Measurements from ENCODE around the gene ITGB4. TPM values are rescaled to one million over a fixed set of nuclear protein-coding genes. Genes with fewer than 3 reads are reported as not detected.

ITGB4 gene
- 1.1 and 10.0 TPM in 2 replicates for total RNA-seq

DNA sequence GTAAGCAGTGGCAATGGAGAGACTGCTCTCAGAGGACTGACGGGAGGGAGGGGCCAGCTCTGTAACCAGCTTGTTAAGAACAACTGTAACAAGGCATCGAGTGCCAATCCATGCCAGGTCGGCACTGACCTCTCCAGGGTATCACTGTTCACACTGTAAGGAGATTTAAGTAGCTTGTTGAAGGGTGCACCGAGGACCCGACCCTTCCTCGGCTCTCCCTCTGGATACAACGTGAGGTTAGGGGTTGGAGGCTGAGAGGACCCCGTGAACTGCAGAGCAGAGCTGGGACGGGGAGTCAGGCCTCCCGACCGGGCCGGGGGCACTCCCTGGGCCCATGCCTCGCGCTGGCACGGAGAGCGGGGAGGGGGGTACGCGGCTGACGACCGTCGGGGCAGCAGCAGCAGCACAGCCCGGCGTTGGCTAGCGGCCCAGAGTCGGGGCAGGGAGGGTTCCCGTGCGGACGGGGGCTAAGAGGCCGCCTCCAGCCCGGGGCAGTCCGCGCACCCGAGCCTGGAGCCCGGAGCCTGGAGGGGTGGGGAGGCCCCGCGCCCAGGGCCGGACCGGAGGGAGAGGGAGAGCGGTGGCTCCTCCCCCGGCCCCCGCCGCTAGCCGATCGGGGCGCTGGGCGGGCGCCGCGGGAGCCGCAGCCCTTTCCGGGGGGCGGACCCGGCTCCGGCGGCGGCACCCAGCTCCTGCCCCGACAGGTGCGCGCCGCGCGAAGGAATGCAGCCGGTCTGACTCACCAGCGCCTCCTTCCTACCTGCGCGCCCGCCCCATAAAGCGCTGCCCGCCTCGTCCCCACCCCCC, at the start of gene ITGB4:
Gene ITGB4 (plus strand): TSS at position 804 of the 807 bp plus-strand sequence. CDS start 3,245 bp downstream, outside the sequence.

DNA sequence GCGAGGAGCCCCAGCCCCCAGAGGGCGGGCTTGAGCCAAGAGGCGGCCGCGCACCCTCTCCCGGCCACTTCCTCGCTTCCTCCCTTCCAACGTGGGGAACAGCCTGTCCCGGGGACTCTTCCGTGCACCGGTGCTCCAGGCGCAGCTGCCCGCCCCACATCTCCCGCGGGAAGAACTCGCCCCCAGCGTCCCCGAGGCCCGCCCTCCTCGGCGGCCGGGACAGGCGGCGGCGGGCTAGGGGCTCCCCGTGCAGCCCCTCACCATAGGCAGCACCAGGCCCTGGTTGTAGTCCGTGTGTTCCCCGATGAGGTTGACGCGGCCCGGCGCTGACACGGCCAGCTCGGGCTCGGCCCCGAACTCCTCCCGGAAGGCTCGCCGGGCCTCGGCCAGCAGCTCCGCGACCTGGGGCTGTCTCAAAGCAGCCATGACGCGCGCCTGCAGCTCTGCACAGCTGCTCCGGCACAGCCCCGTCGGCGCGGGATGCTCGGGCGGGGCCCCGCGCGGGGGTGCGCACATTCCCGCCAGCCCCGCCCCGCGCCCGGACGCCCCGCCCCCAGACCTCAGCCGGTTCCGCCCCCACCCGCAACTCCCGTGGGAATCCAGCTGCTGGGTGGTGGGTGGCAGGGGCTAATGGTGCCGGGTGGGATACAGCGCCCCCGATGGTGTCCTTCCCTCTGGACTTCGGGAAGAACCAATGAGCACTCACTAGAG, 43.6 kb downstream of the ITGB4 start, which contains the start of gene GALK1:
Gene GALK1 (minus strand): TSS at position 482 of the 711 bp plus-strand sequence. CDS start 56 bp downstream, at position 426.

GRCh38 chr17:75784473-75785015, 63.3 kb downstream of the ITGB4 start, which contains the start of gene UNK:
UNK (plus strand) TSS chr17:75784806; CDS start chr17:75784881, 75 bp downstream.

Other genes with a start within 250 kb of the ITGB4 start
- 7.9 and 8.3 TPM in 2 replicates for gene CASKIN2, start 205.9 kb upstream of the ITGB4 start, total RNA-seq
- gene TSEN54, start 204.9 kb upstream of the ITGB4 start, total RNA-seq: 11.2 and 13.6 TPM in 2 replicates
- gene LLGL2, start 195.8 kb upstream of the ITGB4 start, total RNA-seq: 1.5 and 2.8 TPM in 2 replicates
- gene MYO15B, start 133.7 kb upstream of the ITGB4 start, total RNA-seq: 1.5 and 7.2 TPM in 2 replicates
- not detected in 2 replicates for gene SMIM5, start 88.0 kb upstream of the ITGB4 start, total RNA-seq
- gene RECQL5, start 54.3 kb upstream of the ITGB4 start, total RNA-seq: 12.5 and 20.2 TPM in 2 replicates
- 68.8 and 81.1 TPM in 2 replicates for gene SAP30BP, start 54.1 kb upstream of the ITGB4 start, total RNA-seq
- gene GALK1, start 43.7 kb downstream of the ITGB4 start, total RNA-seq: 83.8 and 87.3 TPM in 2 replicates
- 9.3 and 14.5 TPM in 2 replicates for gene UNK, start 63.3 kb downstream of the ITGB4 start, total RNA-seq
- gene UNC13D, start 122.9 kb downstream of the ITGB4 start, total RNA-seq: 3.4 TPM in 2 replicates
- 15.9 and 17.6 TPM in 2 replicates for gene WBP2, start 133.9 kb downstream of the ITGB4 start, total RNA-seq
- gene TRIM47, start 157.1 kb downstream of the ITGB4 start, total RNA-seq: 33.8 and 34.9 TPM in 2 replicates
- gene TRIM65, start 175.5 kb downstream of the ITGB4 start, total RNA-seq: 20.1 and 22.3 TPM in 2 replicates
- 30.1 and 34.8 TPM in 2 replicates for gene MRPL38, start 183.4 kb downstream of the ITGB4 start, total RNA-seq
- gene FBF1, start 219.6 kb downstream of the ITGB4 start, total RNA-seq: 6.9 and 8.4 TPM in 2 replicates

All from endothelial cell of coronary artery (primary cell).